HL-60 (cell line): ENCODE data around the gene SEMA3D.

Experiments
- DNase-seq, 2 experiments: peaks; one replicate each; pipeline ENCODE4 v3.0.0-alpha.2; 2010 to 2020; ENCODE audit warnings: low read depth in 1 of 2, low spot score in 1 of 2
- H3K27ac ChIP-seq: fragments of 250-450 bp; sonication (Bioruptor Pico); replicated peaks from 2 replicates; pipeline ENCODE4 v1.5.1; 2020; ENCODE audit warnings: mild to moderate bottlenecking, moderate library complexity
- H3K27me3 ChIP-seq: fragments of 250-450 bp; sonication (Bioruptor Pico); 2 replicates; pipeline ENCODE4 v1.5.1; 2021; ENCODE audit warnings: mild to moderate bottlenecking, moderate library complexity; ENCODE audit not compliant: insufficient read depth, poor library complexity, severe bottlenecking
- H3K4me3 ChIP-seq: replicated peaks from 2 replicates; pipeline ENCODE4 v1.5.1; 2011; ENCODE audit warnings: mild to moderate bottlenecking, control low read depth, low read length; ENCODE audit not compliant: insufficient read depth
- GABPA ChIP-seq: IDR thresholded peaks from 2 replicates; pipeline ENCODE4 v1.6.1; 2012; ENCODE audit warnings: low read depth
- POLR2AphosphoS5 ChIP-seq: IDR thresholded peaks from 2 replicates; pipeline ENCODE4 v1.6.1; 2012; ENCODE audit warnings: low read depth
- REST ChIP-seq: IDR thresholded peaks from 2 replicates; pipeline ENCODE4 v1.6.1; 2012; ENCODE audit warnings: low read depth; ENCODE audit not compliant: insufficient replicate concordance
- SPI1 ChIP-seq: IDR thresholded peaks from 2 replicates; pipeline ENCODE4 v1.6.1; 2012; ENCODE audit warnings: low read depth, mild to moderate bottlenecking, borderline replicate concordance
- TF ChIP-seq, protein P1 (sequence below): IDR thresholded peaks from one replicate; pipeline ENCODE4 v1.5.1; 2011; ENCODE audit warnings: low read length, control low read depth, inconsistent platforms; ENCODE audit not compliant: insufficient read depth

The SEMA3D gene

GRCh38 chr7:85000735-85001350 is 186.0 kb downstream of the SEMA3D start:
- H3K27ac ChIP-seq = no peak overlapping the region
- H3K4me3 ChIP-seq = no peak overlapping the region
- H3K27me3 ChIP-seq = no peaks in the 10 kb centered on the region
- DNase-seq = no peak
- TF ChIP-seq GABPA = no peak
- TF ChIP-seq POLR2AphosphoS5 = no peak
- no peak for TF ChIP-seq SPI1
- no peak for TF ChIP-seq REST
- TF ChIP-seq, protein P1, sequence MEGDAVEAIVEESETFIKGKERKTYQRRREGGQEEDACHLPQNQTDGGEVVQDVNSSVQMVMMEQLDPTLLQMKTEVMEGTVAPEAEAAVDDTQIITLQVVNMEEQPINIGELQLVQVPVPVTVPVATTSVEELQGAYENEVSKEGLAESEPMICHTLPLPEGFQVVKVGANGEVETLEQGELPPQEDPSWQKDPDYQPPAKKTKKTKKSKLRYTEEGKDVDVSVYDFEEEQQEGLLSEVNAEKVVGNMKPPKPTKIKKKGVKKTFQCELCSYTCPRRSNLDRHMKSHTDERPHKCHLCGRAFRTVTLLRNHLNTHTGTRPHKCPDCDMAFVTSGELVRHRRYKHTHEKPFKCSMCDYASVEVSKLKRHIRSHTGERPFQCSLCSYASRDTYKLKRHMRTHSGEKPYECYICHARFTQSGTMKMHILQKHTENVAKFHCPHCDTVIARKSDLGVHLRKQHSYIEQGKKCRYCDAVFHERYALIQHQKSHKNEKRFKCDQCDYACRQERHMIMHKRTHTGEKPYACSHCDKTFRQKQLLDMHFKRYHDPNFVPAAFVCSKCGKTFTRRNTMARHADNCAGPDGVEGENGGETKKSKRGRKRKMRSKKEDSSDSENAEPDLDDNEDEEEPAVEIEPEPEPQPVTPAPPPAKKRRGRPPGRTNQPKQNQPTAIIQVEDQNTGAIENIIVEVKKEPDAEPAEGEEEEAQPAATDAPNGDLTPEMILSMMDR = no peak

DNA sequence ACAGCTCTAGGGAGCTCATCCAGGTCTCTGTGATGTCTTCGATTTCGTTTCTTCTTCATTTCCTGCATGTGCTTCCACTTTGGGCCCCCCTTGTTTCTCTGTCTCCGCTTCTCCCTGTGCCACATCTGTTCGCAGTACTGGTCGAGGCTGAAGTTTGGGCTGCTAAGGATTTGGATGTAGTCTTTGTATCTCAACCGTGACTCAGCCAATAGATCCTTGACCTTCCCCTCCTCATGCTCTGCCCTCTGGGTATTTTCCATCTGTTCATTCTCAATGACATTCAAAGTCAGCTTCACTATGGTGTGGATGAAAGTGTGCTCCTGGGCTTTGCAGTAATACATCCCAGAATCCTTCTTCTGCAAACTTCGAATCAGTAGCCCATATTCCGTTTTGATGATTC is 187.4 kb downstream of the SEMA3D start:
- Histone ChIP-seq H3K27ac (no peak overlapping the region), H3K27me3 (no peaks in the 10 kb centered on the region), H3K4me3 (no peak overlapping the region)
- no peak for DNase-seq
- TF ChIP-seq SPI1 (no peak), GABPA (no peak), REST (no peak), POLR2AphosphoS5 (no peak)
- TF ChIP-seq, protein P1 = no peak

- no peak for DNase-seq
- no peak overlapping the region for H3K4me3 ChIP-seq
- TF ChIP-seq SPI1 (no peak), POLR2AphosphoS5 (no peak), GABPA (no peak), REST (no peak)
- TF ChIP-seq, protein P1 = no peak
- no peak overlapping the region for H3K27ac ChIP-seq
- H3K27me3 ChIP-seq = no peaks in the 10 kb centered on the region
Observed at GRCh38 chr7:84998665-84999064, 188.2 kb downstream of the SEMA3D start.
